IPS-NIHi7 (cell line): ENCODE data around the gene ABCA8.
"Not testable (repeated sequence)": the region's sequence is repeated elsewhere in the genome, so short reads cannot be mapped to it uniquely, and the experiment has no call there.

Experiments used
- DNase-seq: peaks from one replicate; pipeline ENCODE4 v3.0.0; 2012; ENCODE audit warnings: mixed read lengths; ENCODE audit errors: extremely low spot score

Gene ABCA8

DNA sequence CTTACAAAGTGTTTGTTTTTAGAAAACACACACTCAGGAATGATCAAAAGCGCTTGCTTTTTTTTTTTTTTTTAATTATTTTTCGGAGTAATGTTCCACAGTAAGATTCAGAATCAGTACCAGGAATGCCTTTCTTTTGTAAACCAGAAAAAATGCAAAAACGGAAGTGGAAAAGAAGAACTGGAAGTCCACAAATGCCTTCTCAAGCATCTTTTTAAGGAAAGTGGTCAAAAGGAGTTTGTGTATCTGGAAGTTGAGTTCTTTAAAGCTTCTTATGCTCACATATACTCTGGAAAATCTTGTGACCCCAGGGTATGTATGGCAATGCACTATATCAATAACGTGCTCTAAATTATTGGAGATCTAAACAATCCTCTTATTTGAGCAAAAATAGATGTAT, 126.0 kb downstream of the ABCA8 start:
- no peak for DNase-seq

DNA sequence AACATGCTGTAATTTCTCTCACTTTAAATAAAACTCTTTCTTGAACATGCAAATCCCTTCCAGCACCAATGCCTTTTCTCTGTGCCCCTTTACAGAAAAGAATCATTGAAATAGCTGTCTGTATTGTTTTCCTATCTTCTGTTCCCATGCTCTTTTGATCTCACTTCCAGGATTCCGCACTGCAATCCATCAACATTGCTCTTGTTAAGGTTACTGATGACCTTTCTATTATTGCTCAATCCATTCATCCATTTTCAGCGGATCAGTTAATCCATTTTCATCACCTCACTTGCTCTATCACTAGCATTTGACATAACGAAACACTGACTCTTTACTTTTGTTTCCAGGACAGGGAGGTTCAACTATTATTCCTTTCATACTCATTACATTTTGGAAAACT, 130.5 kb downstream of the ABCA8 start:
- DNase-seq = no peak

DNA sequence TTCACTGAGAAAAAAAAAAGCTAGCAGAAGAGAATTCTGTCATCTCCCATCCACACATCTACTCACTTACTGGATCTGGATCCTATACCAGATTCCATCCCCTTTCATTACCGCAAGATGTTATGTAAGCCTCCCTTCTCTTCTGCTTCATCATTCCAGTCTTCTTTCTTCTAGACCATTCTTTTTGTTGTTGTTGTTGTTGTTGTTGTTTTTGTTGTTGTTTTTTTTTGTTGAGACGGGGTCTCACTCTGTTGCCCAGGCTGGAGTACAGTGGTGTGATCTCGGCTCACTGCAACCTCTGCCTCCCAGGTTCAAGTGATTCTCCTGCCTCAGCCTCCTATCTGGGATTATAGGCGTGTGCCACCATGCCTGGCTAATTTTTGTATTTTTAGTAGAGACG, 131.0 kb downstream of the ABCA8 start:
- DNase-seq = not testable (repeated sequence)

DNA sequence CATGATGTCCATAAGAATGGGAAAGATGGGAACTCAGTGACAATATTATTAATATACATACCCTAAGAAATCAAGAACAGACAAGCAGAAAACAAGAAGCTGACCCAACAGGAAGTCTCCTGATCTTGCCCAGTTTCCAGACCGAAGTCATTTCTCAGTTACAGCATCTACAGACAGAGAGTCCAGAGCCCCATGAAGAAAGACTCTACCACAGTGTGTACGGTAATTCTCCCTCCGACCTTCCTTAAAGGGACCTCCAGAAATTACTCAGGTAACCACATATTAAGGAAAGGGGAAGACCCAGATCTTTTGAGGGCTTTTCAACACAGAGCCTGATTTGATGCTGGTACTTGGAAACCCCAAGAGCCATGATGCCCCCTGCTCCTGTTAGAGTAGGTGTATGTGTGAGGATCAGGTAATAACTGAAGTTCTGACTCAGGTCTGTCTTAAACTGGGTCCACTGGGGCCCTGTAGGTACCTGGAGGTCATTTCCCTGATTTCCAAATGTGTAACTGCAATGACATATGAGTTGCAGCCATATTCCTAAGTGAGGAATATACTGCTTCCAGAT, 132.4 kb downstream of the ABCA8 start:
- no peak for DNase-seq

DNA sequence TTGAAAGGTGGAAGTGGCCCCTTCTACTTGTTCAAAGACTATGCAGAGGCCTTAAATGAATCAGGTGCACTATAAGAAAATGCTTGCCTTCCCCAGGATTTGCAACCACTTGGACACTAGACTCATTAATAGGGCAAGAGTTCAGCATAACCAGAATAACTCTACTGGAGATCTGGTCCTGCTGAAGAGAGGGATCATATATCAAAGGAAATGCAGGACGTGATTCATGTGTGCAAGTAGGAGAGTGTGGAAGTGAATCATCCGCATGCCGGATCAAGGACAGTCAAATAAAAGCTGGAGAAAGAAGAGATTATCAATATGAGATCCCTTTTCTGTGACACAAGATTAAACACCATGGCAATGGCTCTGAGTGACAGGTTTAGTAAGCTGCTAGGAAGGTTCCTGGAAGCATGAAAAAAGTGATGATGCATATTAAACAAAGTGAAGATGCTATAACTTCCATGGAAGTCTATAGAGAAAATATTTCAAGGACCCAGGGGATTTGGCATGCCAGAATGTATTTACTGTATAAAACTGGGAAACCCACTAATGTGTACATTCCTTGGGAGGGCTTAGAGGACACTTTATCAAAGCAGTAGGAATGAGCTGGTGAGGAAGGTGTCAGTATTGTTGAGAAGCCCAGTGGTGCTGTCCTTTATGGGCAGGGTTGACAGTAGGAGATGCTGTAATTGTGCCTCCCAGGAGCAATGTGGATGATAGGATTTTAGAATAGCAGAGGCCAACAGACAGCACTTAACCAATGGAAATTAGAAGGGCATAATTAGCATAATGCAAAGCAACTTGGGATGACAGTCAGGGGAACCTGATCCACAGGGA, 133.1 kb downstream of the ABCA8 start:
- DNase-seq = no peak

DNA sequence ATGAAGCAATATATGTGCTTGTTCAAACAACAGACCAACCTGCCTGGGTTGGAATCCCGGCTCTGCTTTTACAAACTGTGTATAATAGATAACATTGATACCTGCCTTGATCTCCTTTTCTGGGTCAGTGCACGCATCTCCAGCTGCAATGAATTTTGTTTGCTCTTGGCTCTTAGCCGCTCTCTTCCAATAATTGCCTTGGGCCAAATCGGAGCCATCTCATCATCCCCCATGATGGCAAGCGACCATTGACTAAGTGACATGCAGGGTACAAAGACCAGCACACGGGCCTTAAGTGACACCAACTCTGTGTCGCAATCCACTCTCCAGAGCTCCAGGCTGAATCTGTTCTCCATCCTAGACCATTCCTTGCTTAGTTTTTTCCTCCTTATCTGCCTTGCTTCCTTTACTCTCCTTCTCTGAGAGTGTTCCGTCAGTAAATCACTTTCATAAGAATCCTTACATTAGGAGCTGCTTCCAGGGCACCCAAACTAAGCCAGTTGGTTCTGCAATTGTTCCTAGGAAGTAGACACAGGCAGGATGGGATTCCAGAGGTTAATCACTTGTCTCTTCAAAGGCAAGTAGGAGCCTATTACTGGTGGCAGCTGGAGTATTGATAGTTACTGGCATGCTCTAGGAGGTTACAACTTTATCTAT, 134.2 kb downstream of the ABCA8 start:
- DNase-seq = peak; percentile 16

DNA sequence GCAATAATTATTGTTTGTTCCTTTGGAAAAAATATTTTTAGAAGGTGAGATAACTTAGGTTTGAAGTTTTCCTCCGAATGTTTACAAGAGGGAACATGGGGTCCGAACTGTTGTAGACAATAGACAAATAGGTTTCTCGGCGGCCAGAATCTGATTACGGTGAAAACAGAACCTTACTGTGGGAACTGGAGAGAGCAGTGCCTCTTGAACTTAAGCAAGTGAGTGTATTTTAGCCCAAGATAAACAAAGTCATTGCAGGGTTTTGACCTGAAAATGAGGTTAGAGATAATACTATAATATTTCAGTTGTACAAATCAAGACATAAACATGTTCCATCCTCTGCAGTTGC, 134.7 kb downstream of the ABCA8 start:
- no peak for DNase-seq

DNA sequence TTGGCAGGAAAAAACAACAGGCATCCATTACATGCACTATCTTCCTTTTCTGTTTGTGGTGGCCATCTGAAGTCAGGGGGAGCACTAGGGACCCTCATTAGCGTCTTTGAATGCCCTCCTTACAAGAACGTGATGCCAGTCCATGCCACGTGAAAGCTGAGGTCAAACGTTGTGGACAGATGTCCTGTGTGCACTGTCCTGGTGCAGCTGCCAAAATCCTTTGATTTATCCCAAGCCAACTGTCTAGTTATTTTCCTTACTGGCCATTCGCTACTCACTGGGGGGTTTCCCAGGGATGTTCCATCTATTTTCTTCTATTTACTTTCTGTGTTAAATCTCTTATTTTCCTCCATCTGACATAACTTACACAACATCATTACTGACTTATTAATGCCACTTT, 135.7 kb downstream of the ABCA8 start:
- no peak for DNase-seq
